CD14-positive monocyte (primary cell): ENCODE measurements around the gene E2F1. TPM values are rescaled to one million over a fixed set of nuclear protein-coding genes. Genes with fewer than 3 reads are reported as not detected.

Experiments used
- DNase-seq, 3 donors: peaks; one replicate each; pipeline ENCODE4 v3.0.0-alpha.2; 2011 to 2022
- H2AFZ ChIP-seq: 2 replicates; pipeline ENCODE4 v1.6.0; 2012; ENCODE audit warnings: mild to moderate bottlenecking, low read depth, low read length, inconsistent platforms; ENCODE audit not compliant: insufficient read depth, poor library complexity, severe bottlenecking
- H3K27ac ChIP-seq, 2 donors: 1 replicate in 1 of 2; 2 replicates in 1 of 2; pipeline ENCODE4 v1.5.1; 2012 to 2013; ENCODE audit warnings: low read length in 2 of 2, control low read depth in 1 of 2, inconsistent platforms in 1 of 2, low read depth in 1 of 2, mild to moderate bottlenecking in 1 of 2
- H3K27me3 ChIP-seq, 2 donors: one replicate each; pipeline versions ENCODE4 v1.6.0 to v1.6.1; 2011 to 2013; ENCODE audit warnings: low read length in 2 of 2; ENCODE audit not compliant: control insufficient read depth in 2 of 2, insufficient read depth in 2 of 2
- H3K36me3 ChIP-seq, 2 donors: replicated peaks in 1 of 2; 1 replicate in 1 of 2; 2 replicates in 1 of 2; pipeline versions ENCODE4 v1.5.1 to v1.6.1; 2012 to 2013; ENCODE audit warnings: low read length in 2 of 2, control low read depth in 1 of 2, inconsistent platforms in 1 of 2, mild to moderate bottlenecking in 1 of 2; ENCODE audit not compliant: insufficient read depth in 2 of 2, control insufficient read depth in 1 of 2
- H3K4me1 ChIP-seq, 2 donors: 1 replicate in 1 of 2; 2 replicates in 1 of 2; pipeline versions ENCODE4 v1.5.1 to v1.6.1; 2012 to 2013; ENCODE audit warnings: low read length in 2 of 2, control low read depth in 1 of 2, inconsistent platforms in 1 of 2, mild to moderate bottlenecking in 1 of 2, moderate library complexity in 1 of 2; ENCODE audit not compliant: insufficient read depth in 2 of 2, control insufficient read depth in 1 of 2
- H3K4me2 ChIP-seq: replicated peaks from 2 replicates; pipeline ENCODE3; 2012; ENCODE audit warnings: low read length, moderate library complexity, mild to moderate bottlenecking; ENCODE audit not compliant: poor library complexity, severe bottlenecking; ENCODE audit errors: extremely low read depth
- H3K4me3 ChIP-seq, 3 experiments: fragments of 200-600 bp in 1 of 3; sonication (generic) in 1 of 3; replicated peaks in 1 of 3; 1 replicate in 2 of 3; 2 replicates in 1 of 3; pipeline ENCODE4 v1.5.1; 2011 to 2013; ENCODE audit warnings: low read length in 3 of 3, mild to moderate bottlenecking in 3 of 3, control low read depth in 2 of 3, low read depth in 2 of 3, inconsistent platforms in 1 of 3, moderate library complexity in 1 of 3
- H3K79me2 ChIP-seq: 2 replicates; pipeline ENCODE4 v1.6.0; 2012; ENCODE audit warnings: mild to moderate bottlenecking, control low read depth, inconsistent platforms, low read length, moderate library complexity; ENCODE audit not compliant: insufficient read depth
- H3K9ac ChIP-seq: 2 replicates; pipeline ENCODE4 v1.6.0; 2017; ENCODE audit warnings: low read length, mild to moderate bottlenecking; ENCODE audit not compliant: insufficient read depth, poor library complexity, severe bottlenecking
- H3K9me3 ChIP-seq, 2 donors: replicated peaks in 1 of 2; 1 replicate in 1 of 2; 2 replicates in 1 of 2; pipeline versions ENCODE4 v1.5.1 to v1.6.1; 2012 to 2013; ENCODE audit warnings: low read length in 2 of 2, control low read depth in 1 of 2; ENCODE audit not compliant: control insufficient read depth in 1 of 2, insufficient read depth in 1 of 2
- H4K20me1 ChIP-seq: 2 replicates; pipeline ENCODE4 v1.6.0; 2012; ENCODE audit warnings: mild to moderate bottlenecking, low read length, control low read depth, moderate library complexity; ENCODE audit not compliant: insufficient read depth
- H3K27ac Mint-ChIP-seq, 7 donors: one replicate each; pipeline ENCODE4 v1.8.0; 2020; ENCODE audit warnings: mild to moderate bottlenecking in 7 of 7, mixed read lengths in 7 of 7, moderate library complexity in 6 of 7, inconsistent platforms in 2 of 7
- H3K27me3 Mint-ChIP-seq, 3 donors: one replicate each; pipeline ENCODE4 v1.8.0; 2021 to 2022; ENCODE audit warnings: low read depth in 3 of 3, mild to moderate bottlenecking in 3 of 3, mixed read lengths in 3 of 3, moderate library complexity in 3 of 3, inconsistent platforms in 1 of 3
- H3K36me3 Mint-ChIP-seq, 2 donors: one replicate each; pipeline ENCODE4 v1.8.0; 2020; ENCODE audit warnings: mixed read lengths in 2 of 2, inconsistent platforms in 1 of 2, mild to moderate bottlenecking in 1 of 2
- H3K4me1 Mint-ChIP-seq: one replicate; pipeline ENCODE4 v1.8.0; 2020; ENCODE audit warnings: mild to moderate bottlenecking, mixed read lengths
- H3K4me3 Mint-ChIP-seq, 2 donors: one replicate each; pipeline ENCODE4 v1.8.0; 2020; ENCODE audit warnings: mild to moderate bottlenecking in 2 of 2, mixed read lengths in 2 of 2, moderate library complexity in 1 of 2
- H3K9me3 Mint-ChIP-seq, 7 donors: one replicate each; pipeline ENCODE4 v1.8.0; 2020 to 2022; ENCODE audit warnings: mixed read lengths in 7 of 7, mild to moderate bottlenecking in 6 of 7, moderate library complexity in 6 of 7, inconsistent platforms in 2 of 7
- CTCF ChIP-seq: fragments of 200-600 bp; IDR thresholded peaks from one replicate; pipeline ENCODE4 v1.8.0; 2022; ENCODE audit warnings: antibody characterized with exemption, mild to moderate bottlenecking
- WGBS: methylation state at CpG from one replicate; pipeline ENCODE4 v1.1.5; 2013; ENCODE audit warnings: missing lambda C conversion rate; ENCODE audit not compliant: insufficient coverage; 5-methylcytosine and 5-hydroxymethylcytosine counted together
- intact Hi-C, 2 donors: fragments of 100-400 bp; cut with micrococcal nuclease; formaldehyde crosslinking; loops; one replicate each; pipeline versions ENCODE4 v1.15.0 to v1.15.1; 2023
- polyA plus RNA-seq, 3 donors: library from polyadenylated mRNA; depleted of rRNA in 1 of 3; unstranded in 2 of 3; stranded (reverse) in 1 of 3; fragments of 300-500 nt in 2 of 3; fragments of >200 nt in 1 of 3; fragmentation: Illumina TruSeq in 2 of 3; gene quantifications; 1 replicate in 2 of 3; 2 replicates in 1 of 3; pipeline ENCODE4 v1.2.3, GENCODE V29; 2012 to 2021

Gene E2F1
- polyA plus RNA-seq, 3 donors: 0.17 to 1.1 TPM; not detected in 1

DNA sequence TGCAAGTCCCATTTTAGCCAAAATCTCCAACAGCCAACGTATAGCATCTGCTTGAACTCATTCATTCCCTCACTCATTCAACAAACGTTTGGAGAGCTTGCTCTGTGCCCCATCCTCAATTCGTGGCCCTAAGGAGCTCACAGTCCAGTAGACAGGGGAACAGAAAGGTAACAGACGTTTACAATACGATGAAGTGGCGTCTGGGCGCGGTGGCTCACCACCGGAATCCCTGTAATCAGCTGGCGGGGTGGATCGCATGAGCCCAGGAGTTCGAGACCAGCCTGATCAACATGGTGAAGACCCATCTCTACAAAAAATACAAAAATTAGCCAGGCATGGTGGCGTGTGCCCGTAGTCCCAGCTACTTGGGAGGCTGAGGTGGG lies 790 bp upstream of the E2F1 start:
- Histone ChIP-seq H3K9ac (no peak overlapping the region), H3K4me1 (peaks cover 30 to 50% of the 10 kb centered on the region in 2 donors), H3K36me3 (no peaks in the 10 kb centered on the region), H2AFZ (peak overlapping the region; percentile 77), H3K4me3 (peak overlapping the region; percentile 10 to 72 (median 32)), H3K27me3 (no peaks in the 10 kb centered on the region), H3K27ac (peak overlapping the region in 1 of 2 donors; percentile 52), H4K20me1 (no peaks in the 10 kb centered on the region), H3K9me3 (no peaks in the 10 kb centered on the region), H3K4me2 (peak overlapping the region; percentile 75), H3K79me2 (peaks cover 37% of the 10 kb centered on the region)
- Mint-ChIP-seq H3K4me1 (peaks cover 50% of the 10 kb centered on the region), H3K27me3 (peaks cover 0 to under 1% (median 0%) of the 10 kb centered on the region in 3 donors), H3K27ac (peak overlapping the region; percentile 73 to 92 (median 86)), H3K36me3 (peaks cover 0 to under 1% of the 10 kb centered on the region in 2 donors), H3K4me3 (peak overlapping the region; percentile 79 to 94), H3K9me3 (no peaks in the 10 kb centered on the region)
- DNase-seq: no peak
- TF ChIP-seq CTCF: no peak
- 81% methylated on average over 8 of the region's 14 CpGs for WGBS
- intact Hi-C loops: loop anchor here (1.0 to 10.0 kb wide), 3 partner anchors 20 to 48 kb away; partner anchors contain the start of genes PXMP4 (in 1 of the 2) and ZNF341 (in 1 of the 2)

DNA sequence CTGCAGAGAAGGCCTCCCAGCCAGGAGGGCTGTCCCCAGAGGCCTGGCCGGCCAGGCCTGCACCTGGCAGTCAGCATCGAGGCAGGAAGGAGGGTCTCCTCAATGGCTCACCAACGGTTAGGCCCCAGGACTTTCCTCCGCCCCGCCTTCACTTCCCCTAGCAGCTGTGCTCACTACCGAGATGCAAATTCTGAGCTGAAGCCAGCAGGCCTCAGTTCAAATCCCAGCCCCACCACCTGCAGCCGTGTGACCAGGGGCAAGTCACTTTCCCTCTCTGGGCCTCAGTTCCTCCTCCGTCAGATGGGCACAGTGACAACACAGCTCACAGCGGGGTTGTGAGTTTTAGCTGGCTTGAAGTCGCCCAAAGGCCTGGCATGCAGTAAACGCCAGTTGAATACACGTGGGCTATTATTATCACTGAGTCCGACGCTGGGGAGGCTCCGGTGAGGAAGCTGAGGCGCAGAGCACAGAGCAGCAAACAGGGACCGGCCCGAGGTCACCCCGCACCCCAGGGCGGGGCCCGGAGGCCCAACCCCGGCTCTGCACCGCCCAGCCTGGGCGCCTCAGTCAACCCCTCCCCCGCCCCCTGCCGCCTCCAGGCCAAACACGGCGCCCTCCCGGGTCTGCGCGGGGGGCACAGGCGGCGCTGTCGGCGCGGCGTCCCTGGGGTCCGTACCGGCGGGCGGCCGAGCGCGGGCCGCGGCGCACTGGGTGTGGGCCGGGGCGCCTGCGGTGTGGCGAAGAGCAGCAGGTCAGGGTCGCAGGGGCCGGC lies 671 bp downstream of the E2F1 start:
- Mint-ChIP-seq H3K36me3 (peaks cover 0 to 2% of the 10 kb centered on the region in 2 donors), H3K27ac (peak overlapping the region in 6 of 7 donors; percentile 38 to 80 (median 50)), H3K27me3 (peaks cover 0 to 2% (median 0%) of the 10 kb centered on the region in 3 donors), H3K4me3 (peak overlapping the region; percentile 68 to 79), H3K9me3 (no peaks in the 10 kb centered on the region), H3K4me1 (peaks cover 51% of the 10 kb centered on the region)
- H3K9me3 ChIP-seq: no peaks in the 10 kb centered on the region
- WGBS: under 1% methylated on average over 52 of the region's 53 CpGs
- no peaks in the 10 kb centered on the region for H3K36me3 ChIP-seq
- H2AFZ ChIP-seq: peak overlapping the region; percentile 72
- H3K4me1 ChIP-seq: peaks cover 30 to 46% of the 10 kb centered on the region in 2 donors
- no peak overlapping the region for H3K9ac ChIP-seq
- peaks cover 47% of the 10 kb centered on the region for H3K79me2 ChIP-seq
- intact Hi-C loops: loop anchor here (1.0 to 10.0 kb wide), 3 partner anchors 18 to 49 kb away; partner anchors contain the start of genes PXMP4 (in 1 of the 2) and ZNF341 (in 1 of the 2)
- H3K27me3 ChIP-seq: no peaks in the 10 kb centered on the region
- no peaks in the 10 kb centered on the region for H4K20me1 ChIP-seq
- H3K4me2 ChIP-seq: peak overlapping the region; percentile 75
- DNase-seq: peak in 2 of 3 donors; percentile 7 to 31
- TF ChIP-seq CTCF: no peak
- H3K4me3 ChIP-seq: peak overlapping the region in 1 of 3 experiments; percentile 72
- peak overlapping the region in 1 of 2 donors; percentile 43 for H3K27ac ChIP-seq
